HEK293 (cell line): ENCODE results near the gene SMARCD2.

Source experiments
- CTCF ChIP-seq: fragments of 450-650 bp; formaldehyde crosslinking; IDR thresholded peaks from 2 replicates; pipeline ENCODE4 v1.5.1; 2016; ENCODE audit warnings: missing biosample characterization, missing genetic modification characterization
- HOXA7 ChIP-seq: sonication (generic); formaldehyde crosslinking; IDR thresholded peaks from 2 replicates; pipeline ENCODE4 v1.8.1; 2022; ENCODE audit warnings: missing genetic modification reagents, borderline replicate concordance
- KLF16 ChIP-seq: fragments of 450-650 bp; formaldehyde crosslinking; IDR thresholded peaks from 2 replicates; pipeline ENCODE4 v1.5.1; 2017; ENCODE audit warnings: missing biosample characterization, missing genetic modification characterization
- PRDM1 ChIP-seq: fragments of 450-650 bp; formaldehyde crosslinking; IDR thresholded peaks from 2 replicates; pipeline ENCODE4; 2016; ENCODE audit warnings: missing biosample characterization, missing genetic modification characterization
- REST ChIP-seq: fragments of 450-650 bp; formaldehyde crosslinking; IDR thresholded peaks from 2 replicates; pipeline ENCODE4 v1.5.1; 2016; ENCODE audit warnings: missing biosample characterization, missing genetic modification characterization
- SP7 ChIP-seq: fragments of 450-650 bp; formaldehyde crosslinking; IDR thresholded peaks from 2 replicates; pipeline ENCODE4 v1.5.1; 2016; ENCODE audit warnings: missing biosample characterization, missing genetic modification characterization
- TCF7L2 ChIP-seq: IDR thresholded peaks from 2 replicates; pipeline ENCODE4 v1.6.1; 2011; ENCODE audit warnings: low read depth, mild to moderate bottlenecking, inconsistent platforms, low read length, moderate library complexity, borderline replicate concordance
- ZFP37 ChIP-seq: fragments of 450-650 bp; formaldehyde crosslinking; IDR thresholded peaks from 2 replicates; pipeline ENCODE4 v1.5.1; 2016; ENCODE audit warnings: missing biosample characterization, missing genetic modification characterization
- ZNF530 ChIP-seq: fragments of 450-650 bp; formaldehyde crosslinking; IDR thresholded peaks from 2 replicates; pipeline ENCODE4 v1.5.1; 2016; ENCODE audit warnings: low read depth, missing biosample characterization, missing genetic modification characterization
- ZNF792 ChIP-seq: fragments of 450-650 bp; formaldehyde crosslinking; IDR thresholded peaks from 2 replicates; pipeline ENCODE4 v1.5.1; 2016; ENCODE audit warnings: missing biosample characterization, missing genetic modification characterization

GRCh38 chr17:63850401-63850800 is 7.9 kb upstream of the SMARCD2 start:
- TF ChIP-seq KLF16 (no peak), HOXA7 (CRISPR knock-in tag) (no peak), CTCF (no peak), SP7 (tag by site-specific recombination) (no peak), PRDM1 (tag by site-specific recombination) (no peak), ZNF792 (tag by site-specific recombination) (no peak), ZNF530 (tag by site-specific recombination) (no peak), TCF7L2 (no peak), ZFP37 (tag by site-specific recombination) (no peak), REST (tag by site-specific recombination) (no peak)
